GM21360 (cell line): ENCODE results near the gene RRP8.

Experiments
- ATAC-seq: cut with Tn5 transposase; IDR thresholded peaks from one replicate; pipeline ENCODE4 v1.9.1; 2021; ENCODE audit warnings: mild to moderate bottlenecking, moderate library complexity; ENCODE audit not compliant: unreplicated experiment

The RRP8 gene

GRCh38 chr11:6603287-6604080 is at the start of gene RRP8, which contains the start of gene ILK:
RRP8 (minus strand) TSS chr11:6603616; CDS start chr11:6603502, 114 bp downstream.
ILK (plus strand) TSS chr11:6603774; CDS start chr11:6604272, 498 bp downstream.
- ATAC-seq = peak; percentile 70

- ATAC-seq = no peak
Measured at GRCh38 chr11:6653097-6653496, 49.7 kb upstream of the RRP8 start.

- no peak for ATAC-seq
Measured at GRCh38 chr11:6652182-6652581, 48.8 kb upstream of the RRP8 start.

- no peak for ATAC-seq
Measured at GRCh38 chr11:6650980-6651379, 47.6 kb upstream of the RRP8 start.

- ATAC-seq = no peak
Measured at GRCh38 chr11:6650104-6650503, 46.7 kb upstream of the RRP8 start.

- no peak for ATAC-seq
Measured at GRCh38 chr11:6648501-6648900, 45.1 kb upstream of the RRP8 start.

GRCh38 chr11:6647836-6648235 is 44.4 kb upstream of the RRP8 start:
- ATAC-seq = no peak

GRCh38 chr11:6646918-6647679 is 43.7 kb upstream of the RRP8 start:
- peak; percentile 93 for ATAC-seq

- peak; percentile 6 for ATAC-seq
Measured at GRCh38 chr11:6646576-6646917, 43.1 kb upstream of the RRP8 start.

GRCh38 chr11:6646071-6646470 is 42.7 kb upstream of the RRP8 start:
- ATAC-seq = no peak

GRCh38 chr11:6642957-6643356 is 39.5 kb upstream of the RRP8 start:
- no peak for ATAC-seq

GRCh38 chr11:6640985-6641701 is 37.7 kb upstream of the RRP8 start:
- no peak for ATAC-seq

- no peak for ATAC-seq
Measured at GRCh38 chr11:6640036-6640984, 36.9 kb upstream of the RRP8 start.

- no peak for ATAC-seq
Measured at GRCh38 chr11:6638429-6638828, 35.0 kb upstream of the RRP8 start.

- no peak for ATAC-seq
Measured at GRCh38 chr11:6637871-6638270, 34.5 kb upstream of the RRP8 start.

- no peak for ATAC-seq
Measured at GRCh38 chr11:6636480-6636879, 33.1 kb upstream of the RRP8 start.

- ATAC-seq = no peak
Measured at GRCh38 chr11:6635082-6635932, 31.9 kb upstream of the RRP8 start.

GRCh38 chr11:6634534-6634933 is 31.1 kb upstream of the RRP8 start:
- ATAC-seq = no peak
